Measurements from ENCODE around the gene PLSCR3. TPM values are rescaled to one million over a fixed set of nuclear protein-coding genes. Genes with fewer than 3 reads are reported as not detected.

The PLSCR3 gene
- total RNA-seq, 1 experiment from 2014 or later, result 42.7 TPM

DNA sequence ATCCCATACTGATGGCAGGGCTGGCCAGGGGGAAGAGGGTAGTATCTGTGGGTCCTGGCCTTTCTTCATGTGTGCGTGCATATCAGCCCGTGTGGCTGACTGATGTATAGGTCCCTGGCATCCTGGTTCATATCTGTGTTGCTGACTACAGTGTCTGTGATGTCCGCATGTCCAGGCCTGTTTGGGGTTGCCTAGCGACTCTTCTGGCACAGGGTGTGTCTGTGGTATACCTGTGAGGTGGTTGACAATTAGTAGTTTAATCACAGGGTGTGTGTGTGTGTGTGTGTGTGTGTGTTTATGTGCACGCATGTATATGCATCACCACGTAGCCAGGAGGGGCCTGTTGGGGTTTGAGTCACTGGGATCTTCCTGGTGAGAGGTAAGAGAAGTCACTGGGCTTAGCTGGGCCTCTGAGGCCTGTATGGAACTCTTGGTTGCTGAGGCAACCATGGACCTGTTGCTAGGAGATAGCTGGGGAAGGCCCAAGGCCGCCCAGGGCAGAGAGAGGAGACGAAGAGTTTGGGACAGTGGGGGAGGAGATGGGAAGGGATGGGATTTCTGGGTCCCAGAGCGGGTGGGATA, 40.0 kb downstream of the PLSCR3 start (continued):
- no peak for TF ChIP-seq AFF4 (CRISPR knock-in tag; IDR thresholded peaks at IDR 0.05; ENCODE audit: borderline replicate concordance)

- DNase-seq (ENCODE audit: low spot score) (no peak), ATAC-seq (no peak)
- ChIA-PET CTCF (interaction anchor here (0.6 to 6.6 kb wide), 14 partner anchors 15 to 857 kb away, joined by 3 to 69 read pairs (median 3); partner anchors contain the start of genes ACAP1, NEURL4, PLSCR3 and TMEM102), POLR2A (interaction anchor here (0.9 to 1.3 kb wide), 2 partner anchors 51 to 70 kb away, joined by 3 to 4 read pairs; partner anchors contain the start of gene TMEM256)
- peak overlapping the region; percentile 81 for H3K4me3 Mint-ChIP-seq
- no peaks in the 10 kb centered on the region for H3K9me3 Mint-ChIP-seq
- TF ChIP-seq FOXK1 (CRISPR knock-in tag; IDR thresholded peaks at IDR 0.05), result no peak
- TF ChIP-seq TCF7 (CRISPR knock-in tag; IDR thresholded peaks at IDR 0.05; ENCODE audit: low read depth), result no peak
- TF ChIP-seq, protein P1, sequence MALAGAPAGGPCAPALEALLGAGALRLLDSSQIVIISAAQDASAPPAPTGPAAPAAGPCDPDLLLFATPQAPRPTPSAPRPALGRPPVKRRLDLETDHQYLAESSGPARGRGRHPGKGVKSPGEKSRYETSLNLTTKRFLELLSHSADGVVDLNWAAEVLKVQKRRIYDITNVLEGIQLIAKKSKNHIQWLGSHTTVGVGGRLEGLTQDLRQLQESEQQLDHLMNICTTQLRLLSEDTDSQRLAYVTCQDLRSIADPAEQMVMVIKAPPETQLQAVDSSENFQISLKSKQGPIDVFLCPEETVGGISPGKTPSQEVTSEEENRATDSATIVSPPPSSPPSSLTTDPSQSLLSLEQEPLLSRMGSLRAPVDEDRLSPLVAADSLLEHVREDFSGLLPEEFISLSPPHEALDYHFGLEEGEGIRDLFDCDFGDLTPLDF (CRISPR knock-in tag; IDR thresholded peaks at IDR 0.05), result no peak
- TF ChIP-seq NR3C1 (CRISPR knock-in tag; conservative IDR thresholded peaks at IDR 0.05; ENCODE audit: low read depth), result no peak
- no peaks in the 10 kb centered on the region for H3K36me3 Mint-ChIP-seq
- peaks cover 33% of the 10 kb centered on the region for H3K4me1 Mint-ChIP-seq
- H3K27me3 Mint-ChIP-seq (ENCODE audit: low read depth), result peaks cover 12% of the 10 kb centered on the region
- H3K27ac Mint-ChIP-seq, result peak overlapping the region; percentile 60; the same call in 1 of the 2 replicates
Measured at GRCh38 chr17:7352910-7353635, 41.3 kb downstream of the PLSCR3 start.

- POLR2A ChIA-PET, result interaction anchor here (0.9 to 1.3 kb wide), 2 partner anchors 52 to 71 kb away, joined by 3 to 4 read pairs; partner anchors contain the start of gene TMEM256
- no peak for TF ChIP-seq TP53 (CRISPR knock-in tag; IDR thresholded peaks at IDR 0.05)
- TF ChIP-seq FOXK1 (CRISPR knock-in tag; IDR thresholded peaks at IDR 0.05), result no peak
- no peak for TF ChIP-seq MXD4 (CRISPR knock-in tag; IDR thresholded peaks at IDR 0.05; ENCODE audit: borderline replicate concordance)
- no peak for TF ChIP-seq ZBTB43 (CRISPR knock-in tag; IDR thresholded peaks at IDR 0.05)
- no peak for TF ChIP-seq JUN (CRISPR knock-in tag; IDR thresholded peaks at IDR 0.05)
- no peak for TF ChIP-seq USF1 (CRISPR knock-in tag; IDR thresholded peaks at IDR 0.05)
- no peak for TF ChIP-seq CDX4 (CRISPR knock-in tag; IDR thresholded peaks at IDR 0.05; ENCODE audit: borderline replicate concordance)
- no peak for TF ChIP-seq ZNF263 (CRISPR knock-in tag; IDR thresholded peaks at IDR 0.05; ENCODE audit: low read depth)
- no peak for TF ChIP-seq ESRRA (CRISPR knock-in tag; IDR thresholded peaks at IDR 0.05; ENCODE audit: borderline replicate concordance)
- TF ChIP-seq, protein P2, sequence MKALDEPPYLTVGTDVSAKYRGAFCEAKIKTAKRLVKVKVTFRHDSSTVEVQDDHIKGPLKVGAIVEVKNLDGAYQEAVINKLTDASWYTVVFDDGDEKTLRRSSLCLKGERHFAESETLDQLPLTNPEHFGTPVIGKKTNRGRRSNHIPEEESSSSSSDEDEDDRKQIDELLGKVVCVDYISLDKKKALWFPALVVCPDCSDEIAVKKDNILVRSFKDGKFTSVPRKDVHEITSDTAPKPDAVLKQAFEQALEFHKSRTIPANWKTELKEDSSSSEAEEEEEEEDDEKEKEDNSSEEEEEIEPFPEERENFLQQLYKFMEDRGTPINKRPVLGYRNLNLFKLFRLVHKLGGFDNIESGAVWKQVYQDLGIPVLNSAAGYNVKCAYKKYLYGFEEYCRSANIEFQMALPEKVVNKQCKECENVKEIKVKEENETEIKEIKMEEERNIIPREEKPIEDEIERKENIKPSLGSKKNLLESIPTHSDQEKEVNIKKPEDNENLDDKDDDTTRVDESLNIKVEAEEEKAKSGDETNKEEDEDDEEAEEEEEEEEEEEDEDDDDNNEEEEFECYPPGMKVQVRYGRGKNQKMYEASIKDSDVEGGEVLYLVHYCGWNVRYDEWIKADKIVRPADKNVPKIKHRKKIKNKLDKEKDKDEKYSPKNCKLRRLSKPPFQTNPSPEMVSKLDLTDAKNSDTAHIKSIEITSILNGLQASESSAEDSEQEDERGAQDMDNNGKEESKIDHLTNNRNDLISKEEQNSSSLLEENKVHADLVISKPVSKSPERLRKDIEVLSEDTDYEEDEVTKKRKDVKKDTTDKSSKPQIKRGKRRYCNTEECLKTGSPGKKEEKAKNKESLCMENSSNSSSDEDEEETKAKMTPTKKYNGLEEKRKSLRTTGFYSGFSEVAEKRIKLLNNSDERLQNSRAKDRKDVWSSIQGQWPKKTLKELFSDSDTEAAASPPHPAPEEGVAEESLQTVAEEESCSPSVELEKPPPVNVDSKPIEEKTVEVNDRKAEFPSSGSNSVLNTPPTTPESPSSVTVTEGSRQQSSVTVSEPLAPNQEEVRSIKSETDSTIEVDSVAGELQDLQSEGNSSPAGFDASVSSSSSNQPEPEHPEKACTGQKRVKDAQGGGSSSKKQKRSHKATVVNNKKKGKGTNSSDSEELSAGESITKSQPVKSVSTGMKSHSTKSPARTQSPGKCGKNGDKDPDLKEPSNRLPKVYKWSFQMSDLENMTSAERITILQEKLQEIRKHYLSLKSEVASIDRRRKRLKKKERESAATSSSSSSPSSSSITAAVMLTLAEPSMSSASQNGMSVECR (CRISPR knock-in tag; IDR thresholded peaks at IDR 0.05; ENCODE audit: borderline replicate concordance), result no peak
- TF ChIP-seq ZNF671 (CRISPR knock-in tag; IDR thresholded peaks at IDR 0.05), result no peak
- TF ChIP-seq TCF7 (CRISPR knock-in tag; IDR thresholded peaks at IDR 0.05; ENCODE audit: low read depth), result no peak
Measured at GRCh38 chr17:7352503-7352889, 41.8 kb downstream of the PLSCR3 start.

More at GRCh38 chr17:7352503-7352889, 41.8 kb downstream of the PLSCR3 start:
- Mint-ChIP-seq H3K27ac (peak overlapping the region; percentile 60; the same call in 1 of the 2 replicates), H3K9me3 (no peaks in the 10 kb centered on the region), H3K4me3 (peak overlapping the region; percentile 81), H3K4me1 (peaks cover 33% of the 10 kb centered on the region), H3K27me3 (ENCODE audit: low read depth) (peaks cover 12% of the 10 kb centered on the region), H3K36me3 (no peaks in the 10 kb centered on the region)
- CTCF ChIA-PET, result interaction anchor here (0.6 to 6.6 kb wide), 10 partner anchors 16 to 208 kb away, joined by 3 to 69 read pairs (median 4); partner anchors contain the start of genes ACAP1, NEURL4, TMEM102 and TMEM256
- ATAC-seq, result no peak
- no peak for DNase-seq (ENCODE audit: low spot score)

All from WTC11 (cell line).